Measurements from ENCODE around the gene ULK3. TPM values are rescaled to one million over a fixed set of nuclear protein-coding genes. Genes with fewer than 3 reads are reported as not detected.
"Not testable (repeated sequence)": the region's sequence is repeated elsewhere in the genome, so short reads cannot be mapped to it uniquely, and the experiment has no call there.

Gene ULK3
- total RNA-seq, 1 donor from 2014 or later: 46.4 TPM

DNA sequence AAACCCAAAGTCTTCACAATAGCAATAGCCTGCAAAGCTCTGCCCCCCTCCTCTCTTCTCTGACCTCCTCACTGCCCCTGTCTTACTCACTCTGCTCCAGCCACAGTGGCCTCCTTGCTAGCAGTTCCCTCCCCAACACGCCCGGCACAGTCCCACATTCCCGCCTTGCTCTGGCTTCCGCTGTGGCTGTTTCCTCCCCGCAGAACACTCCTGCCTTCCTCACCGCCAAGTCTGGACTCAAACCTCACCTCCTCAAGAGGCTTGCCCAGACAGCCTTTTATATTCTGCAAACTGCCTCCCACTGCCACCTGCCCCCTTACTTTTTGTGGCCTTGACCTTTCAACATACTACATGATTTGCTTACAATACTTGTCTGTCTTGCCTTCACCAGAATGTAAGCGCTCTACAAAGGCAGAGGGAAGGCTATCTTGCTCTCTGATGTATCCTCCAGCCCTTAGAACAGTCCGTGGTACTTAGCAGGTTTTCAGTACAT is 46.5 kb upstream of the ULK3 start:
- Mint-ChIP-seq H3K9me3 (no peaks in the 10 kb centered on the region), H3K27ac (peak overlapping the region; percentile 66), H3K4me1 (ENCODE audit: unreplicated experiment) (peaks cover 17% of the 10 kb centered on the region), H3K36me3 (peaks cover 5% of the 10 kb centered on the region), H3K27me3 (no peaks in the 10 kb centered on the region), H3K4me3 (peak overlapping the region; percentile 90)
- TF ChIP-seq, protein P1, sequence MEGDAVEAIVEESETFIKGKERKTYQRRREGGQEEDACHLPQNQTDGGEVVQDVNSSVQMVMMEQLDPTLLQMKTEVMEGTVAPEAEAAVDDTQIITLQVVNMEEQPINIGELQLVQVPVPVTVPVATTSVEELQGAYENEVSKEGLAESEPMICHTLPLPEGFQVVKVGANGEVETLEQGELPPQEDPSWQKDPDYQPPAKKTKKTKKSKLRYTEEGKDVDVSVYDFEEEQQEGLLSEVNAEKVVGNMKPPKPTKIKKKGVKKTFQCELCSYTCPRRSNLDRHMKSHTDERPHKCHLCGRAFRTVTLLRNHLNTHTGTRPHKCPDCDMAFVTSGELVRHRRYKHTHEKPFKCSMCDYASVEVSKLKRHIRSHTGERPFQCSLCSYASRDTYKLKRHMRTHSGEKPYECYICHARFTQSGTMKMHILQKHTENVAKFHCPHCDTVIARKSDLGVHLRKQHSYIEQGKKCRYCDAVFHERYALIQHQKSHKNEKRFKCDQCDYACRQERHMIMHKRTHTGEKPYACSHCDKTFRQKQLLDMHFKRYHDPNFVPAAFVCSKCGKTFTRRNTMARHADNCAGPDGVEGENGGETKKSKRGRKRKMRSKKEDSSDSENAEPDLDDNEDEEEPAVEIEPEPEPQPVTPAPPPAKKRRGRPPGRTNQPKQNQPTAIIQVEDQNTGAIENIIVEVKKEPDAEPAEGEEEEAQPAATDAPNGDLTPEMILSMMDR (conservative IDR thresholded peaks at IDR 0.05): peak; percentile 23
- no peak for DNase-seq (ENCODE audit: extremely low spot score, unreplicated experiment)

DNA sequence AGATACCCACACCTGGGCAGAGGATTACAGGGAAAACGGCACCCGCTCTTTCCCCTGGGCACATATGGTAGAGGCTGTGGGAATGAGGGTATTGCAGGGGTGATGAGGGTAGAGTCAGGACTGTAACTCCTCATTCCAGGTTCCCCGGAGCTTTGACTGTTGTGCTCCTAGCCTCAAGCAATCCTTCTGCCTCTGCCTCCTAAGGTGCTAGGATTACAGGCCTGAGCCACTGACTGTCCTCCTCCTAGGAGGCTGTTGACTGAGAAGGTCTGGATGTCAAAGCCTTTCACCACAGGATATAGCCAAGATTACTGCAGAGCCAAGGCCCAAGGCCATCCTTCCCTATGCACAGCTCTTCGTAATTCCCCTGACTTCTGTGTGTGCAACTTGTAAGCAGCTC is 45.8 kb upstream of the ULK3 start:
- TF ChIP-seq, protein P1 (conservative IDR thresholded peaks at IDR 0.05): no peak
- peaks cover 4% of the 10 kb centered on the region for H3K36me3 Mint-ChIP-seq
- DNase-seq (ENCODE audit: extremely low spot score, unreplicated experiment): no peak
- peak overlapping the region; percentile 90 for H3K4me3 Mint-ChIP-seq
- peaks cover 17% of the 10 kb centered on the region for H3K4me1 Mint-ChIP-seq (ENCODE audit: unreplicated experiment)
- H3K9me3 Mint-ChIP-seq: no peaks in the 10 kb centered on the region
- no peaks in the 10 kb centered on the region for H3K27me3 Mint-ChIP-seq
- no peak overlapping the region for H3K27ac Mint-ChIP-seq

DNA sequence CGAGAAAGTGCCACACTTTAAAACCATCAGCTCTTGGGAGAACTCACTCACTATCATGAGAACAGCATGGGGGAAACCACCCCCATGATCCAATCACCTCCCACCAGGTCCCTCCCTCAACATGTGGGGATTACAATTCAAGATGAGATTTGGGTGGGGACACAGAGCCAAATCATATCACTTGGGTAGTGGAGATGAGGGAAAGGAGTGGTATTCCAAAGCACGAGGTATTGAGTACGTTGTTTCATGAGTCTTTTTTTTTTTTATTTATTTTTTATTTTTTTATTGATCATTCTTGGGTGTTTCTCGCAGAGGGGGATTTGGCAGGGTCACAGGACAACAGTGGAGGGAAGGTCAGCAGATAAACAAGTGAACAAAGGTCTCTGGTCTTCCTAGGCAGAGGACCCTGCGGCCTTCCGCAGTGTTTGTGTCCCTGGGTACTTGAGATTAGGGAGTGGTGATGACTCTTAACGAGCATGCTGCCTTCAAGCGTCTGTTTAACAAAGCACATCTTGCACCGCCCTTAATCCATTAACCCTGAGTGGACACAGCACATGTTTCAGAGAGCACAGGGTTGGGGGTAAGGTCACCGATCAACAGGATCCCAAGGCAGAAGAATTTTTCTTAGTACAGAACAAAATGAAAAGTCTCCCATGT is 44.7 kb upstream of the ULK3 start:
- not testable (repeated sequence) for H3K27ac Mint-ChIP-seq; H3K36me3 Mint-ChIP-seq; H3K9me3 Mint-ChIP-seq; DNase-seq (ENCODE audit: extremely low spot score, unreplicated experiment); H3K27me3 Mint-ChIP-seq; H3K4me3 Mint-ChIP-seq
- peaks cover 17% of the 10 kb centered on the region for H3K4me1 Mint-ChIP-seq (ENCODE audit: unreplicated experiment)

DNA sequence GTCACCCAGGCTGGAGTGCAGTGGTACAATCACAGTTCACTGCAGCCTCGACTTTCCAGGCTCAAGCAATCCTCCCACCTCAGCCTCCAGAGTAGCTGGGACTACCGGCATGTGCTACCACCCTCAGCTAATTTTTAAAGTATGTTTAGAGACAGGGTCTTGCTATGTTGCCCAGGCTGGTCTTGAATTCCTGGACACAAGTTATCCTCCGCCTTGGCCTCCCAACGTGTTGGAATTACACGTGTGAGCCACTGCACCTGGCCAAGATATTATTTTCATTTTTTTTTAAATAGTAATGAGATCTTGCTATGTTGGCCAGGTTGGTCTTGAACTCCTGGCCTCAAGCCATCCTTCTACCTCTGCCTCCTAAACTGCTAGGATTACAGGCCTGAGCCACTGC is 42.5 kb upstream of the ULK3 start:
- Mint-ChIP-seq H3K4me3 (no peak overlapping the region), H3K36me3 (no peaks in the 10 kb centered on the region), H3K9me3 (no peaks in the 10 kb centered on the region), H3K27me3 (no peaks in the 10 kb centered on the region), H3K4me1 (ENCODE audit: unreplicated experiment) (peaks cover 12% of the 10 kb centered on the region), H3K27ac (no peak overlapping the region)
- TF ChIP-seq, protein P1 (conservative IDR thresholded peaks at IDR 0.05): no peak
- DNase-seq (ENCODE audit: extremely low spot score, unreplicated experiment): no peak

DNA sequence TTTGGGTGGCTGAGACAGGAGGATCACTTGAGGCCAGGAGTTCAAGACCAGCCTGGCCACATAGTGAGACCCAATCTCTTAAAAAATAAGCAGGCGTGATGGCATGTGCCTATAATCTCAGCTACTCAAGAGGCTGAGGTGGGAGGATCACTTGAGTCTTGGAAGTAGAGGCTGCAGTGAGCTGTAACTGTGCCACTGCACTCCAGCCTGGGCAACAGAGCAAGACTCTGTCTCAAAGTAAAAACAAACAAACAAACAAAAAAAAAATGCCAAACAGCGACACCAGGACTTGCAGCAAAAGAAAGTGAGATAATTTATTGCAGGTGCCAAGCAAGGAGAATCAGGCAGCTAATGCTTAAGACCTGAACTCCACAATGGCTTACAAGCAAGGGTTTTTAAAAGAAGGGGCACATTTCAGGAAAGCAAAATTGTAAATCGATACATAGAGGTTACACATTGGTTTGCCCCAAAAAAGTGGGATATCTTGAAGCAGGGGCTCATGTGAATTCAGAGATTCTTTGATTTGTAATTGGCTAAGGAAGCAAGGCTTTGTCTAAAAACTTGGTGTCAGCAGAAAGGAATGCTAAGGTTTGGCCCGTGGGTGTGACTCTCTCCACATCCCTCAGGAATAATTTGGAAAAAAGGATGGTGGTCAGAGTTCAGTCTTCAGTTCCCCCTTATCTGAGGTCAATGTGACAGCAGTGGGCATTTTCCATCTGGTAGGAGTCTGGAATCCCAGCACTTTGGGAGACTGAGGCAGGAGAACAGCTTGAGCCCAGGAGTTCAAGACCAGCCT is 41.7 kb upstream of the ULK3 start:
- Mint-ChIP-seq H3K4me3 (no peak overlapping the region), H3K36me3 (no peaks in the 10 kb centered on the region), H3K27me3 (no peaks in the 10 kb centered on the region), H3K9me3 (no peaks in the 10 kb centered on the region), H3K27ac (peak overlapping the region; percentile 48), H3K4me1 (ENCODE audit: unreplicated experiment) (peaks cover 7% of the 10 kb centered on the region)
- DNase-seq (ENCODE audit: extremely low spot score, unreplicated experiment): no peak
- TF ChIP-seq, protein P1 (conservative IDR thresholded peaks at IDR 0.05): no peak

DNA sequence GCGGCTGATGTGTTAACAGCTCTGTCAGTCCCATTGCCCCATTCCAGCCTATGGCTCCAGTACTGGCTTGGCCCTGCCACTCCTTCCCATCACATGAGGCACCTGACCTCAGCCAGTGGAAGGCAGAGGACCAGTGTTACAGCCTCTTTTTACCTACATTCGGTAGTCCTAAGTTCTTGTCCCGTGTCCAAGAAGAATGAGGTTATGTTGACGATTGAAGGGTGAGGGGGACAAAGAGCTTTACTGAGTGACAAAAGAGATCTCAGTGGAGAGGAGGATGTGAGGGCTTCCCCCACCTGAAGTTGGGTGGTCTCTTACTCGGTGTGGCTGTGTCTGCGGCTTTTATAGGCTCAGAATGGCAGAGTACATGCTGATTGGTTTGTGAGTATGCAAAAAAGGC is 39.6 kb upstream of the ULK3 start:
- Mint-ChIP-seq H3K4me3 (no peak overlapping the region), H3K27ac (no peak overlapping the region), H3K9me3 (no peaks in the 10 kb centered on the region), H3K36me3 (no peaks in the 10 kb centered on the region), H3K27me3 (no peaks in the 10 kb centered on the region), H3K4me1 (ENCODE audit: unreplicated experiment) (no peaks in the 10 kb centered on the region)
- TF ChIP-seq, protein P1 (conservative IDR thresholded peaks at IDR 0.05): no peak
- DNase-seq (ENCODE audit: extremely low spot score, unreplicated experiment): no peak
